GM12891 (cell line): ENCODE data around the gene CRB2.

Experiments
- POLR2A ChIP-seq: IDR thresholded peaks from 2 replicates; pipeline ENCODE4 v1.6.1; 2011; ENCODE audit warnings: low read depth, low read length, control low read depth
- POLR2AphosphoS5 ChIP-seq: IDR thresholded peaks from 2 replicates; pipeline ENCODE4 v1.6.1; 2011; ENCODE audit warnings: low read depth, low read length, control low read depth
- SPI1 ChIP-seq: IDR thresholded peaks from 2 replicates; pipeline ENCODE4 v1.6.1; 2011; ENCODE audit warnings: low read depth, low read length, control low read depth
- TAF1 ChIP-seq: IDR thresholded peaks from 2 replicates; pipeline ENCODE4 v1.6.1; 2011; ENCODE audit warnings: low read depth, low read length, control low read depth

- no peak for TF ChIP-seq POLR2A
- no peak for TF ChIP-seq TAF1
- TF ChIP-seq POLR2AphosphoS5: no peak
- TF ChIP-seq SPI1: no peak
Measured at GRCh38 chr9:123425836-123426365, 69.9 kb downstream of the CRB2 start.
